Osteoblast (primary cell): ENCODE results near the gene ANAPC10. TPM values are rescaled to one million over a fixed set of nuclear protein-coding genes. Genes with fewer than 3 reads are reported as not detected.

Experiments used
- DNase-seq: peaks from one replicate; pipeline ENCODE4 v3.0.0; 2011; ENCODE audit warnings: low spot score, mixed read lengths; ENCODE audit not compliant: insufficient read length; ENCODE audit errors: missing footprints
- H2AFZ ChIP-seq: 2 replicates; pipeline ENCODE4 v1.6.0; 2011; ENCODE audit warnings: mild to moderate bottlenecking, low read length
- H3K27ac ChIP-seq: 2 replicates; pipeline ENCODE4 v1.5.1; 2011; ENCODE audit warnings: mild to moderate bottlenecking, low read depth, low read length, moderate library complexity
- H3K27me3 ChIP-seq: 2 replicates; pipeline ENCODE4 v1.6.0; 2012; ENCODE audit warnings: mild to moderate bottlenecking, control low read depth, inconsistent platforms, low read length, moderate library complexity; ENCODE audit not compliant: insufficient read depth
- H3K36me3 ChIP-seq: 2 replicates; pipeline ENCODE4 v1.5.1; 2011; ENCODE audit warnings: mild to moderate bottlenecking, low read length, control low read depth, moderate library complexity; ENCODE audit not compliant: insufficient read depth
- H3K4me1 ChIP-seq: 2 replicates; pipeline ENCODE4 v1.5.1; 2011; ENCODE audit warnings: mild to moderate bottlenecking, low read length, control low read depth, moderate library complexity; ENCODE audit not compliant: insufficient read depth
- H3K4me2 ChIP-seq: 2 replicates; pipeline ENCODE4 v1.6.0; 2011; ENCODE audit warnings: mild to moderate bottlenecking, low read length; ENCODE audit not compliant: insufficient read depth
- H3K4me3 ChIP-seq: fragments of 200-600 bp; sonication (generic); 3 replicates; pipeline ENCODE4 v1.5.1; 2012; ENCODE audit warnings: mild to moderate bottlenecking, low read length, inconsistent platforms; ENCODE audit not compliant: insufficient read depth
- H3K79me2 ChIP-seq: 2 replicates; pipeline ENCODE4 v1.6.0; 2012; ENCODE audit warnings: mild to moderate bottlenecking, low read length, control low read depth, inconsistent platforms; ENCODE audit not compliant: insufficient read depth
- H3K9me3 ChIP-seq: 2 replicates; pipeline ENCODE4 v1.5.1; 2011; ENCODE audit warnings: low read depth, low read length, control low read depth
- H4K20me1 ChIP-seq: 2 replicates; pipeline ENCODE4 v1.6.0; 2012; ENCODE audit warnings: mild to moderate bottlenecking, low read length, control low read depth; ENCODE audit not compliant: insufficient read depth
- CTCF ChIP-seq: IDR thresholded peaks from 2 replicates; pipeline ENCODE4 v1.5.1; 2011; ENCODE audit warnings: mild to moderate bottlenecking, low read depth, low read length, moderate library complexity; ENCODE audit errors: extremely low read depth
- total RNA-seq: library from RNA; depleted of rRNA; stranded (reverse); fragments of >200 nt; gene quantifications from 2 replicates; pipeline ENCODE4 v1.2.3, GENCODE V29; 2012

Gene ANAPC10
- total RNA-seq, 1 donor: 22.8 TPM

GRCh38 chr4:145035494-145036136 is 62.4 kb downstream of the ANAPC10 start:
- Histone ChIP-seq H3K27ac (no peak overlapping the region), H3K4me3 (no peak overlapping the region), H3K9me3 (no peaks in the 10 kb centered on the region), H4K20me1 (no peaks in the 10 kb centered on the region), H2AFZ (no peak overlapping the region), H3K4me1 (peaks cover 9% of the 10 kb centered on the region), H3K27me3 (no peaks in the 10 kb centered on the region), H3K36me3 (peaks cover 14% of the 10 kb centered on the region), H3K79me2 (no peaks in the 10 kb centered on the region), H3K4me2 (no peak overlapping the region)
- DNase-seq: no peak
- TF ChIP-seq CTCF: no peak

GRCh38 chr4:145034727-145035211 is 63.2 kb downstream of the ANAPC10 start:
- H3K79me2 ChIP-seq: no peaks in the 10 kb centered on the region
- peaks cover 14% of the 10 kb centered on the region for H3K36me3 ChIP-seq
- no peak overlapping the region for H2AFZ ChIP-seq
- H3K27ac ChIP-seq: peak overlapping the region; percentile 2
- H3K9me3 ChIP-seq: no peaks in the 10 kb centered on the region
- H4K20me1 ChIP-seq: no peaks in the 10 kb centered on the region
- H3K4me2 ChIP-seq: no peak overlapping the region
- no peaks in the 10 kb centered on the region for H3K27me3 ChIP-seq
- H3K4me3 ChIP-seq: no peak overlapping the region
- TF ChIP-seq CTCF: no peak
- DNase-seq: peak; percentile 46
- peaks cover 9% of the 10 kb centered on the region for H3K4me1 ChIP-seq

GRCh38 chr4:145019346-145019745 is 78.7 kb downstream of the ANAPC10 start:
- no peak for TF ChIP-seq CTCF
- H2AFZ ChIP-seq: no peak overlapping the region
- no peak for DNase-seq
- H3K36me3 ChIP-seq: no peaks in the 10 kb centered on the region
- H3K27me3 ChIP-seq: no peaks in the 10 kb centered on the region
- peaks cover 11% of the 10 kb centered on the region for H3K79me2 ChIP-seq
- no peaks in the 10 kb centered on the region for H3K4me1 ChIP-seq
- H3K27ac ChIP-seq: no peak overlapping the region
- H3K9me3 ChIP-seq: no peaks in the 10 kb centered on the region
- H3K4me3 ChIP-seq: no peak overlapping the region
- H4K20me1 ChIP-seq: no peaks in the 10 kb centered on the region
- no peak overlapping the region for H3K4me2 ChIP-seq

- no peak overlapping the region for H3K27ac ChIP-seq
- no peak for DNase-seq
- no peak overlapping the region for H3K4me3 ChIP-seq
- peaks cover 8% of the 10 kb centered on the region for H3K79me2 ChIP-seq
- no peak overlapping the region for H2AFZ ChIP-seq
- H3K4me1 ChIP-seq: no peaks in the 10 kb centered on the region
- no peak for TF ChIP-seq CTCF
- H3K4me2 ChIP-seq: no peak overlapping the region
- no peaks in the 10 kb centered on the region for H3K9me3 ChIP-seq
- no peaks in the 10 kb centered on the region for H4K20me1 ChIP-seq
- H3K27me3 ChIP-seq: no peaks in the 10 kb centered on the region
- H3K36me3 ChIP-seq: no peaks in the 10 kb centered on the region
These were observed 83.6 kb downstream of the ANAPC10 start for GRCh38 chr4:145014365-145014764.
